ENCODE measurements around the gene ALPK1. TPM values are rescaled to one million over a fixed set of nuclear protein-coding genes. Genes with fewer than 3 reads are reported as not detected.

Gene ALPK1
- total and polyA plus RNA-seq, 2 donors (not counting 1 experiment from before 2014, with no cell fraction given), result 5.5 to 27.2 TPM

DNA sequence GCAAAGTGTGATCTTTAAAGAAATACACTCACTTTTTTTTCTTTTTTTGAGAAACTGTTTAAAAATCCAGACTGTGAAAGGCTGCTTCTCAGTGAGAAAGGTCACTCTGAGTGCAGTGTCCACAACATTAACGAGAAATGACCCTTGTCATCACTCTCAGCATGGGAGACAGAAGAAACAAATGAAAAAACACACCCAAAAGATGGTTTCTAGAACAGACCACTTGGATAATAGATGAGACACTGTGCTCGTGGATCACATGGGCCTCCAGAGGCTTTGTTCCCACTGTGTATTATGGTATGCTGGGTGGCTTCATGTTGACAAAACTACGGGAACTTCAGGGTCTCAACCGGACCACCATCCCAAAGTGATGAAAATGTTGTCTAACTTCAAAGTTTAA is 153.9 kb downstream of the ALPK1 start:
- Mint-ChIP-seq H3K4me3 (no peak overlapping the region), H3K9me3 (ENCODE audit: insufficient read depth) (peaks cover 3% of the 10 kb centered on the region), H3K27me3 (no peaks in the 10 kb centered on the region), H3K4me1 (no peaks in the 10 kb centered on the region), H3K27ac (no peak overlapping the region)
- H2AFZ ChIP-seq (ENCODE audit: insufficient read depth, low read depth, low read length, poor library complexity, severe bottlenecking), result no peak overlapping the region
- peaks cover 0 to under 1% (median 0%) of the 10 kb centered on the region in 3 donors for H3K9me3 ChIP-seq (ENCODE audit: control extremely low read depth in 1 of 3, control insufficient read depth in 2 of 3, insufficient read depth in 1 of 3, low read length in 2 of 3)
- ATAC-seq (ENCODE audit: low read depth) (no peak), DNase-seq (no peak)
- WGBS (ENCODE audit: insufficient coverage), result 100% methylated on average over 1 of the region's 4 CpGs
- no peak overlapping the region for H3K4me3 ChIP-seq (ENCODE audit: control extremely low read depth in 1 of 5, extremely low read depth in 1 of 5, insufficient read depth in 1 of 5, low read depth in 2 of 5, low read length in 4 of 5)
- TF ChIP-seq, protein P1, sequence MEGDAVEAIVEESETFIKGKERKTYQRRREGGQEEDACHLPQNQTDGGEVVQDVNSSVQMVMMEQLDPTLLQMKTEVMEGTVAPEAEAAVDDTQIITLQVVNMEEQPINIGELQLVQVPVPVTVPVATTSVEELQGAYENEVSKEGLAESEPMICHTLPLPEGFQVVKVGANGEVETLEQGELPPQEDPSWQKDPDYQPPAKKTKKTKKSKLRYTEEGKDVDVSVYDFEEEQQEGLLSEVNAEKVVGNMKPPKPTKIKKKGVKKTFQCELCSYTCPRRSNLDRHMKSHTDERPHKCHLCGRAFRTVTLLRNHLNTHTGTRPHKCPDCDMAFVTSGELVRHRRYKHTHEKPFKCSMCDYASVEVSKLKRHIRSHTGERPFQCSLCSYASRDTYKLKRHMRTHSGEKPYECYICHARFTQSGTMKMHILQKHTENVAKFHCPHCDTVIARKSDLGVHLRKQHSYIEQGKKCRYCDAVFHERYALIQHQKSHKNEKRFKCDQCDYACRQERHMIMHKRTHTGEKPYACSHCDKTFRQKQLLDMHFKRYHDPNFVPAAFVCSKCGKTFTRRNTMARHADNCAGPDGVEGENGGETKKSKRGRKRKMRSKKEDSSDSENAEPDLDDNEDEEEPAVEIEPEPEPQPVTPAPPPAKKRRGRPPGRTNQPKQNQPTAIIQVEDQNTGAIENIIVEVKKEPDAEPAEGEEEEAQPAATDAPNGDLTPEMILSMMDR (IDR thresholded peaks at IDR 0.05), result no peak
- TF ChIP-seq EZH2 (IDR thresholded peaks at IDR 0.05; ENCODE audit: borderline replicate concordance, insufficient read depth, low read depth, low read length, poor library complexity, severe bottlenecking), result no peak
- no peaks in the 10 kb centered on the region for H3K4me1 ChIP-seq (ENCODE audit: control insufficient read depth in 2 of 2, insufficient read depth in 2 of 2, low read length in 2 of 2)
- intact Hi-C loops (cut with micrococcal nuclease), result no loop called here
- no peak overlapping the region for H3K4me2 ChIP-seq (replicated peaks; ENCODE audit: low read depth, low read length, poor library complexity, severe bottlenecking)
- no peak overlapping the region for H3K9ac ChIP-seq (ENCODE audit: low read length)
- ChIA-PET CTCF (no interaction called here), POLR2A (no interaction called here)
- H3K27ac ChIP-seq (ENCODE audit: low read length in 2 of 2), result no peak overlapping the region
- H3K79me2 ChIP-seq (ENCODE audit: control insufficient read depth, insufficient read depth, low read length), result no peaks in the 10 kb centered on the region
- H3K27me3 ChIP-seq (replicated peaks in 1 of 4; ENCODE audit: control extremely low read depth in 1 of 4, control insufficient read depth in 3 of 4, insufficient read depth in 4 of 4, low read length in 3 of 4), result no peaks in the 10 kb centered on the region
- H3K36me3 ChIP-seq (replicated peaks in 1 of 2; ENCODE audit: control extremely low read depth in 1 of 2, control insufficient read depth in 1 of 2, extremely low read depth in 1 of 2, insufficient read depth in 2 of 2, low read length in 1 of 2), result peaks cover 0 to 2% of the 10 kb centered on the region in 2 experiments
- H4K20me1 ChIP-seq (ENCODE audit: control insufficient read depth, insufficient read depth, low read length, poor library complexity, severe bottlenecking), result no peaks in the 10 kb centered on the region

DNA sequence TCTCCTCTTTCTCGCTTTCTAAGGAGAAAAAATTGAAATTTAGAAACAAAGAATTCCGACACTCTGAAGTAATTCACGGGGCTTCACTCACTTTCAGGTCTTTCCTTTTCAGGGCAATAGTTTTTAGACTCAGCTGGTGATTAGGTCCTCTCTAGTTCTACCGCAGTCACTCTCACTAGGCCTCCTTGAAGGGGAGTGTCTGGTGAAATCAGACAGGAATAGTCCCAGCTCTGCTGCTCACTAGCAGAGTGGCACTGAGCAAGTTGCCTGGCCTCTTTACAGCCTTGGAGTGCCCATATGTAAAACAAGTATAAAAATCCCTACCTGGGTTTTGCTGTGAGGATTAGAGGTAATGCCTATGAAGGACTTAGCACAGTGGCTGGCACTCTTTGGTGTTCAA is 154.7 kb downstream of the ALPK1 start:
- ATAC-seq (ENCODE audit: low read depth) (no peak), DNase-seq (no peak)
- H3K9ac ChIP-seq (ENCODE audit: low read length), result no peak overlapping the region
- no peak overlapping the region for H3K4me2 ChIP-seq (replicated peaks; ENCODE audit: low read depth, low read length, poor library complexity, severe bottlenecking)
- intact Hi-C loops (cut with micrococcal nuclease), result no loop called here
- H2AFZ ChIP-seq (ENCODE audit: insufficient read depth, low read depth, low read length, poor library complexity, severe bottlenecking), result no peak overlapping the region
- no peak overlapping the region for H3K4me3 Mint-ChIP-seq
- ChIA-PET CTCF (no interaction called here), POLR2A (no interaction called here)
- H3K27ac Mint-ChIP-seq, result no peak overlapping the region
- TF ChIP-seq EZH2 (IDR thresholded peaks at IDR 0.05; ENCODE audit: borderline replicate concordance, insufficient read depth, low read depth, low read length, poor library complexity, severe bottlenecking), result no peak
- TF ChIP-seq, protein P1 (IDR thresholded peaks at IDR 0.05), result no peak
- no peaks in the 10 kb centered on the region for H4K20me1 ChIP-seq (ENCODE audit: control insufficient read depth, insufficient read depth, low read length, poor library complexity, severe bottlenecking)
- no peaks in the 10 kb centered on the region for H3K79me2 ChIP-seq (ENCODE audit: control insufficient read depth, insufficient read depth, low read length)
- no peaks in the 10 kb centered on the region for H3K4me1 Mint-ChIP-seq
- H3K4me3 ChIP-seq (ENCODE audit: control extremely low read depth in 1 of 5, extremely low read depth in 1 of 5, insufficient read depth in 1 of 5, low read depth in 2 of 5, low read length in 4 of 5), result no peak overlapping the region
- no peaks in the 10 kb centered on the region for H3K27me3 Mint-ChIP-seq
- peaks cover 0 to 2% of the 10 kb centered on the region in 2 experiments for H3K36me3 ChIP-seq (replicated peaks in 1 of 2; ENCODE audit: control extremely low read depth in 1 of 2, control insufficient read depth in 1 of 2, extremely low read depth in 1 of 2, insufficient read depth in 2 of 2, low read length in 1 of 2)
- H3K27ac ChIP-seq (ENCODE audit: low read length in 2 of 2), result no peak overlapping the region
- WGBS (ENCODE audit: insufficient coverage), result 100% methylated on average over 2 of the region's 4 CpGs
- H3K9me3 ChIP-seq (ENCODE audit: control extremely low read depth in 1 of 3, control insufficient read depth in 2 of 3, insufficient read depth in 1 of 3, low read length in 2 of 3), result peaks cover 0 to 2% (median 0%) of the 10 kb centered on the region in 3 donors
- peaks cover 0 to under 1% (median 0%) of the 10 kb centered on the region in 4 experiments for H3K27me3 ChIP-seq (replicated peaks in 1 of 4; ENCODE audit: control extremely low read depth in 1 of 4, control insufficient read depth in 3 of 4, insufficient read depth in 4 of 4, low read length in 3 of 4)
- H3K4me1 ChIP-seq (ENCODE audit: control insufficient read depth in 2 of 2, insufficient read depth in 2 of 2, low read length in 2 of 2), result no peaks in the 10 kb centered on the region
- H3K9me3 Mint-ChIP-seq (ENCODE audit: insufficient read depth), result no peaks in the 10 kb centered on the region
